GM12878 (cell line): ENCODE data around the gene TMEM82. TPM values are rescaled to one million over a fixed set of nuclear protein-coding genes. Genes with fewer than 3 reads are reported as not detected.

Experiments used
- ATAC-seq: fragments of 200-7000 bp; cut with Tn5 transposase; 3 replicates; pipeline ENCODE4 v1.9.1; 2020; ENCODE audit warnings: mild to moderate bottlenecking, moderate library complexity
- BruUV-seq: library from RNA; stranded (reverse); fragments of 400-500 nt; replicated peaks from 2 replicates; lab custom pipeline; 2021; lab: Mats Ljungman, UMichigan
- CTCF ChIA-PET: fragments of 300-600 bp; sonication (Branson Sonifier 250); formaldehyde crosslinking; extraction: SDS; loops from one replicate; lab custom pipeline; 2021; ENCODE audit warnings: inconsistent platforms; lab: Yijun Ruan, JAX
- POLR2A ChIA-PET: fragments of 350-600 bp; formaldehyde crosslinking; extraction: SDS; loops from one replicate; lab custom pipeline; 2021; ENCODE audit warnings: inconsistent platforms; lab: Charles Lee
- RAD21 ChIA-PET: fragments of 300-600 bp; sonication (Branson Sonifier 250); formaldehyde crosslinking; loops from one replicate; lab custom pipeline; 2023; ENCODE audit warnings: antibody characterized with exemption; ENCODE audit not compliant: unreplicated experiment; lab: Charles Lee
- SMC1A ChIA-PET: fragments of 300-600 bp; sonication (Branson Sonifier 250); formaldehyde crosslinking; loops from one replicate; lab custom pipeline; 2023; ENCODE audit not compliant: unreplicated experiment, uncharacterized antibody; lab: Charles Lee
- DNase-seq: peaks from one replicate; pipeline ENCODE4 v3.0.0-alpha.2; 2011; ENCODE audit warnings: low read depth, low spot score
- FAIRE-seq: peaks from 3 replicates; lab custom pipeline; 2011; peaks lifted over from hg19 to GRCh38; lab: Jason Lieb, UNC
- H2AFZ ChIP-seq: 2 replicates; pipeline ENCODE4 v1.6.0; 2011; ENCODE audit warnings: low read depth, low read length, control low read depth; ENCODE audit not compliant: control insufficient read depth
- H3K27ac ChIP-seq: 2 replicates; pipeline ENCODE4 v1.5.1; 2011; ENCODE audit warnings: control low read depth; ENCODE audit not compliant: control insufficient read depth, insufficient read depth
- H3K27me3 ChIP-seq, 2 experiments: replicated peaks in 1 of 2; 2 replicates each; pipeline versions ENCODE4 v1.6.0 to v1.6.1; 2011; ENCODE audit warnings: low read length in 1 of 2; ENCODE audit not compliant: control insufficient read depth in 2 of 2, insufficient read depth in 2 of 2
- H3K36me3 ChIP-seq, 2 experiments: 2 replicates each; pipeline ENCODE4 v1.5.1; 2011; ENCODE audit warnings: low read length in 1 of 2; ENCODE audit not compliant: control insufficient read depth in 2 of 2, insufficient read depth in 2 of 2
- H3K4me1 ChIP-seq: 2 replicates; pipeline ENCODE4 v1.6.1; 2011; ENCODE audit warnings: mild to moderate bottlenecking, low read length, moderate library complexity, mixed read lengths; ENCODE audit not compliant: control insufficient read depth, insufficient read depth
- H3K4me2 ChIP-seq: 2 replicates; pipeline ENCODE4 v1.6.0; 2011; ENCODE audit warnings: control low read depth; ENCODE audit not compliant: control insufficient read depth, insufficient read depth
- H3K4me3 ChIP-seq: fragments of 200-600 bp; sonication (generic); 2 replicates; pipeline ENCODE4 v1.5.1; 2016
- H3K79me2 ChIP-seq: 2 replicates; pipeline ENCODE4 v1.6.0; 2011; ENCODE audit warnings: low read length; ENCODE audit not compliant: control insufficient read depth, insufficient read depth
- H3K9ac ChIP-seq: 2 replicates; pipeline ENCODE4 v1.8.0; 2011; ENCODE audit warnings: low read length, control low read depth, mixed read lengths; ENCODE audit not compliant: control insufficient read depth, insufficient read depth
- H3K9me3 ChIP-seq: replicated peaks from 3 replicates; pipeline ENCODE4 v1.5.1; 2011; ENCODE audit warnings: mild to moderate bottlenecking, low read length; ENCODE audit not compliant: control insufficient read depth, insufficient read depth
- H4K20me1 ChIP-seq: 2 replicates; pipeline ENCODE4 v1.6.0; 2011; ENCODE audit not compliant: control insufficient read depth, insufficient read depth
- GATAD2B ChIP-seq: fragments of 450-650 bp; conservative IDR thresholded peaks from 2 replicates; pipeline ENCODE4 v1.6.1; 2017; ENCODE audit warnings: low read depth, mild to moderate bottlenecking, moderate library complexity
- MTA2 ChIP-seq: fragments of 450-650 bp; IDR thresholded peaks from 2 replicates; pipeline ENCODE4 v1.6.1; 2016; ENCODE audit warnings: low read depth, mild to moderate bottlenecking, moderate library complexity
- WGBS: methylation state at CpG from one replicate; pipeline ENCODE4 v1.1.6; 2016; ENCODE audit warnings: low lambda C conversion rate; ENCODE audit not compliant: insufficient replicate concordance, insufficient coverage; ENCODE audit errors: missing lambda C conversion rate; 5-methylcytosine and 5-hydroxymethylcytosine counted together
- in situ Hi-C: fragments of 300-500 bp; cut with MboI; formaldehyde crosslinking; loops from 9 replicates; pipeline ENCODE4 v1.14.3; 2018; ENCODE audit warnings: mixed read lengths
- intact Hi-C: fragments of 100-400 bp; cut with micrococcal nuclease; formaldehyde crosslinking; loops from one replicate; pipeline ENCODE4 v1.14.2; 2022; ENCODE audit not compliant: unreplicated experiment
- polyA plus RNA-seq, 11 experiments: library from polyadenylated mRNA; depleted of rRNA in 4 of 11; unstranded in 6 of 11; stranded (reverse) in 5 of 11; fragments of >200 nt; fragmentation: Nextera tagmentation in 4 of 11; fragmentation: Illumina TruSeq in 1 of 11; extraction: Ambion mirVana in 4 of 11; extraction: Trizol in 1 of 11; gene quantifications; 1 replicate in 1 of 11; 2 replicates in 10 of 11; pipeline versions ENCODE4 v1.2.1 to v1.2.3, GENCODE V29; 2011 to 2016; ENCODE audit warnings: inconsistent platforms in 2 of 11, missing spikeins in 2 of 11, low read depth in 1 of 11
- total RNA-seq, 4 experiments: library from RNA; depleted of rRNA in 3 of 4; stranded (reverse); fragments of >200 nt in 3 of 4; fragmentation: Illumina TruSeq in 1 of 4; extraction: Trizol in 1 of 4; gene quantifications; 2 replicates each; pipeline versions ENCODE4 v1.2.1 to v1.2.3, GENCODE V29; 2013 to 2021
- TF ChIP-seq, protein P1 (sequence below): IDR thresholded peaks from 2 replicates; pipeline ENCODE4 v1.6.1; 2011; ENCODE audit warnings: mild to moderate bottlenecking, low read depth, low read length, moderate library complexity; ENCODE audit not compliant: insufficient replicate concordance
- TF ChIP-seq, protein P2 (sequence below): IDR thresholded peaks from 2 replicates; pipeline ENCODE4 v1.6.1; 2012; ENCODE audit warnings: low read length, inconsistent platforms

Gene TMEM82
- total and polyA plus RNA-seq, 10 of the 15 experiments (the other 5 are each of a cell fraction or from before 2014, with no cell fraction given), result not detected

DNA sequence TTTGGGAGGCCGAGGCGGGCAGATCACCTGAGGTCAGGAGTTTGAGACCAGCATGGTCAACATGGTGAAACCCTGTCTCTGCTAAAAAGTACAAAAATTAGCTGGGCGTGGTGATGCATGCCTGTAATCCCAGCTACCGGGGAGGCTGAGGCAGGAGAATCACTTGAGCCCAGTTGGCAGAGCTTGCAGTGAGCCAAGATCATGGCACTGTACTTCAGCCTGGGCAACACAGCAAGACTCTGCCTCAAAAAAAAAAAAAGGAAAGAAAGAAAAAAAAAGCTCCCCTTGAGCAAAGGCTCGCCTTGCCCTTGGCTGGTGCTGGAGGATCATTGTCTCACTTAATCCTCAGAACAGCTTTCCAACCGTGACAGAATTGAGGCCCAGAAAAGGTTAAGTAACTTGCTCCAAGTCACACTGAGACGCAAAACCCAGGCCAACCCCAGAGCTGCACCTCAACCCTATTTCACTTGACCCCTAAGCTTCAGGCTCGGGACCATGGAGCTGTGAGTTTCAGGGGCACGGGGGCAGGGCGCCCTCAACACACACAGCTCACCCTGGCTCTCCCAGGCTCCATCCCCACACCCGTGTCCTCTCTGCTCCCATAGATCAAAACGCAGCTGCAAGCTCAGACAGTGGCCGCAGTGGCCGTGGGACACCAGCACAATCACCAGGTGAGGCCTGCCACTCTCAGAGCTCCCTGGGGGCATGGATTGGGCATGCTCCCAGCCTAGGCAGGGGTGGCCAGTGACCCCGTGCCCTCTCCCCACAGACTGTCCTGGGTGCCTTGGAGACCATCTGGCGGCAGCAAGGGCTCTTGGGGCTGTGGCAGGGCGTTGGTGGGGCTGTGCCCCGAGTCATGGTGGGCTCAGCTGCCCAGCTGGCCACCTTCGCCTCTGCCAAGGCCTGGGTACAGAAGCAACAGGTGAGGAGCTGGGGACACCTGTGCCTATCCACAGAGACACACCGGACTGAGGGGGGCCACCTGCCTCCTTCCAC lies 4.7 kb upstream of the TMEM82 start:
- no peak for FAIRE-seq
- no peak for ATAC-seq
- H3K36me3 ChIP-seq, result peaks cover 0 to 3% of the 10 kb centered on the region in 2 experiments; a peak in 2 of 4 replicates
- H2AFZ ChIP-seq, result no peak overlapping the region
- TF ChIP-seq, protein P1, sequence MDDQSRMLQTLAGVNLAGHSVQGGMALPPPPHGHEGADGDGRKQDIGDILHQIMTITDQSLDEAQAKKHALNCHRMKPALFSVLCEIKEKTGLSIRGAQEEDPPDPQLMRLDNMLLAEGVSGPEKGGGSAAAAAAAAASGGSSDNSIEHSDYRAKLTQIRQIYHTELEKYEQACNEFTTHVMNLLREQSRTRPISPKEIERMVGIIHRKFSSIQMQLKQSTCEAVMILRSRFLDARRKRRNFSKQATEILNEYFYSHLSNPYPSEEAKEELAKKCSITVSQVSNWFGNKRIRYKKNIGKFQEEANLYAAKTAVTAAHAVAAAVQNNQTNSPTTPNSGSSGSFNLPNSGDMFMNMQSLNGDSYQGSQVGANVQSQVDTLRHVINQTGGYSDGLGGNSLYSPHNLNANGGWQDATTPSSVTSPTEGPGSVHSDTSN, result no peak
- TF ChIP-seq MTA2 (no peak), GATAD2B (no peak)
- TF ChIP-seq, protein P2, sequence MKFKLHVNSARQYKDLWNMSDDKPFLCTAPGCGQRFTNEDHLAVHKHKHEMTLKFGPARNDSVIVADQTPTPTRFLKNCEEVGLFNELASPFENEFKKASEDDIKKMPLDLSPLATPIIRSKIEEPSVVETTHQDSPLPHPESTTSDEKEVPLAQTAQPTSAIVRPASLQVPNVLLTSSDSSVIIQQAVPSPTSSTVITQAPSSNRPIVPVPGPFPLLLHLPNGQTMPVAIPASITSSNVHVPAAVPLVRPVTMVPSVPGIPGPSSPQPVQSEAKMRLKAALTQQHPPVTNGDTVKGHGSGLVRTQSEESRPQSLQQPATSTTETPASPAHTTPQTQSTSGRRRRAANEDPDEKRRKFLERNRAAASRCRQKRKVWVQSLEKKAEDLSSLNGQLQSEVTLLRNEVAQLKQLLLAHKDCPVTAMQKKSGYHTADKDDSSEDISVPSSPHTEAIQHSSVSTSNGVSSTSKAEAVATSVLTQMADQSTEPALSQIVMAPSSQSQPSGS, result no peak
- TF ChIP-seq, all 136 proteins: peak for 0
- Histone ChIP-seq H4K20me1 (no peaks in the 10 kb centered on the region), H3K27ac (no peak overlapping the region), H3K27me3 (no peaks in the 10 kb centered on the region), H3K9me3 (no peaks in the 10 kb centered on the region), H3K4me1 (no peaks in the 10 kb centered on the region), H3K4me2 (no peak overlapping the region), H3K4me3 (no peak overlapping the region), H3K9ac (no peak overlapping the region), H3K79me2 (no peaks in the 10 kb centered on the region)
- DNase-seq, result no peak
- ChIA-PET POLR2A (interaction anchor here (0.5 kb wide), 1 partner anchor 241 kb away, joined by 4 read pairs; no protein-coding TSS in a partner anchor), RAD21 (interaction anchor here (1.0 to 2.4 kb wide), 2 partner anchors 66 to 141 kb away, joined by 4 to 8 read pairs; no protein-coding TSS in a partner anchor), CTCF (interaction anchor here (0.5 to 2.5 kb wide), 3 partner anchors 41 to 570 kb away, joined by 3 to 7 read pairs (median 4); no protein-coding TSS in a partner anchor), SMC1A (interaction anchor here (0.6 to 1.0 kb wide), 3 partner anchors 83 to 367 kb away, joined by 3 read pairs; no protein-coding TSS in a partner anchor)
- intact Hi-C loops, result no loop called here
- in situ Hi-C loops, result no loop called here
- BruUV-seq, result no TSS peak
- 85% methylated on average over 19 of the region's 20 CpGs for WGBS
